Liver (tissue), 9 donors: ENCODE measurements around the gene CDC23. TPM values are rescaled to one million over a fixed set of nuclear protein-coding genes. Genes with fewer than 3 reads are reported as not detected.

ENCODE experiments used
- DNase-seq: peaks from one replicate; pipeline ENCODE4 v3.0.0-alpha.2; 2017; ENCODE audit warnings: low spot score
- H3K27ac ChIP-seq, 2 donors: one replicate each; pipeline ENCODE4 v1.7.0; 2013; ENCODE audit warnings: inconsistent platforms in 2 of 2, low read length in 2 of 2, control low read depth in 1 of 2, low read depth in 1 of 2, mild to moderate bottlenecking in 1 of 2
- H3K27me3 ChIP-seq, 4 donors: one replicate each; pipeline versions ENCODE4 v1.6.1 to v1.7.0; 2013; ENCODE audit warnings: low read length in 3 of 4, inconsistent platforms in 1 of 4, mild to moderate bottlenecking in 1 of 4, moderate library complexity in 1 of 4; ENCODE audit not compliant: control insufficient read depth in 4 of 4, insufficient read depth in 4 of 4
- H3K36me3 ChIP-seq, 4 donors: one replicate each; pipeline versions ENCODE4 v1.6.1 to v1.7.0; 2013; ENCODE audit warnings: low read length in 3 of 4, mild to moderate bottlenecking in 3 of 4, low read depth in 1 of 4, moderate library complexity in 1 of 4; ENCODE audit not compliant: control insufficient read depth in 4 of 4, insufficient read depth in 3 of 4
- H3K4me1 ChIP-seq, 4 donors: one replicate each; pipeline versions ENCODE4 v1.6.1 to v1.7.0; 2013; ENCODE audit warnings: low read length in 3 of 4, mild to moderate bottlenecking in 3 of 4, moderate library complexity in 1 of 4; ENCODE audit not compliant: control insufficient read depth in 4 of 4, insufficient read depth in 4 of 4
- H3K4me3 ChIP-seq, 3 donors: one replicate each; pipeline versions ENCODE4 v1.6.1 to v1.7.0; 2013; ENCODE audit warnings: low read length in 3 of 3, control low read depth in 1 of 3, low read depth in 1 of 3, mild to moderate bottlenecking in 1 of 3
- H3K9ac ChIP-seq, 2 donors: one replicate each; pipeline ENCODE4 v1.7.0; 2013; ENCODE audit warnings: low read length in 2 of 2, mild to moderate bottlenecking in 2 of 2, moderate library complexity in 2 of 2, control low read depth in 1 of 2, low read depth in 1 of 2
- H3K9me3 ChIP-seq, 4 donors: one replicate each; pipeline versions ENCODE4 v1.6.1 to v1.7.0; 2013; ENCODE audit warnings: low read length in 3 of 4; ENCODE audit not compliant: control insufficient read depth in 4 of 4
- FOXA1 ChIP-seq: IDR thresholded peaks from 2 replicates; pipeline ENCODE4 v1.6.1; 2016; ENCODE audit warnings: antibody characterized with exemption
- FOXA2 ChIP-seq: IDR thresholded peaks from 2 replicates; pipeline ENCODE4 v1.6.1; 2016; ENCODE audit warnings: antibody characterized with exemption
- HNF4G ChIP-seq: IDR thresholded peaks from 2 replicates; pipeline ENCODE4 v1.6.1; 2016; ENCODE audit warnings: antibody characterized with exemption
- JUND ChIP-seq, 2 donors: IDR thresholded peaks; 2 replicates each; pipeline ENCODE4 v1.6.1; 2016; ENCODE audit warnings: antibody characterized with exemption in 2 of 2
- NR2F2 ChIP-seq: IDR thresholded peaks from 2 replicates; pipeline ENCODE4 v1.6.1; 2016; ENCODE audit warnings: antibody characterized with exemption
- RXRA ChIP-seq, 2 donors: IDR thresholded peaks; 2 replicates each; pipeline ENCODE4 v1.6.1; 2017 to 2018; ENCODE audit warnings: antibody characterized with exemption in 2 of 2, mild to moderate bottlenecking in 1 of 2
- SP1 ChIP-seq: IDR thresholded peaks from 2 replicates; pipeline ENCODE4 v1.6.1; 2018; ENCODE audit warnings: antibody characterized with exemption, mild to moderate bottlenecking
- YY1 ChIP-seq: IDR thresholded peaks from 2 replicates; pipeline ENCODE4 v1.6.1; 2016; ENCODE audit warnings: antibody characterized with exemption, mild to moderate bottlenecking
- WGBS: extraction: QIAGEN DNeasy Blood & Tissue Kit; methylation state at CpG from one replicate; pipeline ENCODE4 v1.1.7; 2013; 5-methylcytosine and 5-hydroxymethylcytosine counted together
- polyA plus RNA-seq, 2 donors: library from polyadenylated mRNA; stranded (reverse) in 1 of 2; unstranded in 1 of 2; fragments of 200-250 nt in 1 of 2; fragments of >200 nt in 1 of 2; fragmentation: Nextera tagmentation in 1 of 2; extraction: Ambion mirVana in 1 of 2; gene quantifications; one replicate each; pipeline versions ENCODE4 v1.2.1 to v1.2.3, GENCODE V29; 2013 to 2015
- total RNA-seq, 2 donors: library from RNA; depleted of rRNA; stranded (reverse); fragments of >200 nt; gene quantifications; one replicate each; pipeline ENCODE4 v1.2.3, GENCODE V29; 2014
- TF ChIP-seq, protein P1 (sequence below): IDR thresholded peaks from 2 replicates; pipeline ENCODE4 v1.6.1; 2016; ENCODE audit warnings: antibody characterized with exemption
- TF ChIP-seq, protein P2 (sequence below): IDR thresholded peaks from 2 replicates; pipeline ENCODE4 v1.6.1; 2016; ENCODE audit warnings: antibody characterized with exemption
- TF ChIP-seq, protein P3 (sequence below): IDR thresholded peaks from 2 replicates; pipeline ENCODE4 v1.6.1; 2016; ENCODE audit warnings: antibody characterized with exemption, mild to moderate bottlenecking
- TF ChIP-seq, protein P4 (sequence below): IDR thresholded peaks from 2 replicates; pipeline ENCODE4 v1.6.1; 2016; ENCODE audit warnings: antibody characterized with exemption
- donor health status: healthy.
- donor health status: healthy.
- donor health status: healthy.
- donor health status: healthy.
- donor health status: healthy.

CDC23 gene
- total and polyA plus RNA-seq, 4 donors: 10.5 to 23.8 (median 14.2) TPM

DNA sequence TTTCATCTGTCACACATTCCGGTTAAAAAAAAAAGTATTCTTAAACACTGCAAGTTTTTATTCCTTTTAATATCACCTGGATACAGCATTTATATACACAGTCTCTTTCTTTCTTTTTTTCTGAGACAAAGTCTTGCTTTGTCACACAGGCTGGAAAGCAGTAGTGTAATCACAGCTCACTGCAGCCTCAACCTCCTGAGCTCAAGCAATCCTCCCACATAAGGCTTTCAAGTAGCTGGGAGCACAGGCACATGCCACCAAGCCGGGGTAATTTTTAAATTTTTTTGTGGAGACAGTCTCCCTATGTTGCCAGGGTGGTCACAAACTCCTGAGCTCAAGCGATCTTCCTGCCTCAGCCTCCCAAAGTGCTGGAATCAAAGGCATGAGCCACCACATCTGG, 20.3 kb downstream of the CDC23 start:
- Histone ChIP-seq H3K36me3 (peaks cover 9 to 52% (median 39%) of the 10 kb centered on the region in 4 donors), H3K9ac (no peak overlapping the region), H3K4me3 (no peak overlapping the region), H3K27me3 (no peaks in the 10 kb centered on the region), H3K27ac (no peak overlapping the region), H3K4me1 (no peaks in the 10 kb centered on the region), H3K9me3 (no peaks in the 10 kb centered on the region)
- no peak for TF ChIP-seq YY1
- no peak for DNase-seq
- WGBS: 96% methylated on average over 3 of the region's 3 CpGs

DNA sequence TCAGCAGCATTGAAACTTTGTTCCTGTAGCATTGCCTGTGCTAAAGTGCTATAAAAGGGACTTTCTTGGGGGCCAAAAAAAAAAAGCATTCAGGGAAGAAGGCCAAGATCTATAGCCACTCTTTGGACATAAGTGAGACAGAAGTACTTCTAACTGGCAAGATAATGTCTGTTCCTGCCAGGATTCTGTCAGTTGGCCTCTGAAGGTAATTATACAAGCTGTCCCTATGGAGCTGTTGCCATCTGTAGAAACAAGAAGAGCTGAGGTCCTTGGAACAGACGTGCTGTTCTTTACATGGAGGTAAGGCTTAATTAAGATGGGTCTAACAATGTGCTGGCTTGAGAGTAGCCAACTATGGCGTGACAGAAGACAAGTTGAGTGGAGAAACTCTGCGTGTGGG, 24.5 kb downstream of the CDC23 start:
- Histone ChIP-seq H3K36me3 (peaks cover 9 to 72% (median 48%) of the 10 kb centered on the region in 4 donors), H3K27ac (no peak overlapping the region), H3K4me1 (no peaks in the 10 kb centered on the region), H3K9ac (no peak overlapping the region), H3K4me3 (no peak overlapping the region), H3K27me3 (no peaks in the 10 kb centered on the region), H3K9me3 (no peaks in the 10 kb centered on the region)
- DNase-seq: no peak
- 96% methylated on average over 3 of the region's 3 CpGs for WGBS
- TF ChIP-seq HNF4G: no peak

DNA sequence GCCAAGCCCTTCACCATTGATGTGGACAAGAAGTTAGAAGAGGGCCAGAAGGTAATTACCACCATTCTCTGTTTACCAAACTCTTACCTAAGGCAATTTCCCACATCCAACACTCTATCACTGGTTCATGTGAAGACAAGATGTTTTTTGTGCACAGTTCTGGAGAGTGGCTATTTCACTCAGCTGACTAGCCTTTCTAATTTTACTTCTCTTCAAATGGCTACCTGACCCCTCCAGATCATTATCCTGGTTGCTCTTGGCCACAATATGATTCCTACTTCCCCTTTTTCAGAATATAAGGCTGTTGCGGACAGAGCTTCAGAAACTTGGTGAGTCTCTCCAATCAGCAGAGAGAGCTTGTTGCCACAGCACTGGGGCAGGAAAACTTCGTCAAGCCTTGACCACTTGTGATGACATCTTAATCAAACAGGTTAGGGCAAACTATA, 27.1 kb downstream of the CDC23 start:
- DNase-seq: no peak
- Histone ChIP-seq H3K27ac (no peak overlapping the region), H3K36me3 (peaks cover 9 to 52% (median 34%) of the 10 kb centered on the region in 4 donors), H3K9me3 (no peaks in the 10 kb centered on the region), H3K27me3 (no peaks in the 10 kb centered on the region), H3K4me3 (no peak overlapping the region), H3K4me1 (no peaks in the 10 kb centered on the region), H3K9ac (no peak overlapping the region)
- TF ChIP-seq SP1: no peak
- no peak for TF ChIP-seq NR2F2
- WGBS: 94% methylated on average over 2 of the region's 2 CpGs

DNA sequence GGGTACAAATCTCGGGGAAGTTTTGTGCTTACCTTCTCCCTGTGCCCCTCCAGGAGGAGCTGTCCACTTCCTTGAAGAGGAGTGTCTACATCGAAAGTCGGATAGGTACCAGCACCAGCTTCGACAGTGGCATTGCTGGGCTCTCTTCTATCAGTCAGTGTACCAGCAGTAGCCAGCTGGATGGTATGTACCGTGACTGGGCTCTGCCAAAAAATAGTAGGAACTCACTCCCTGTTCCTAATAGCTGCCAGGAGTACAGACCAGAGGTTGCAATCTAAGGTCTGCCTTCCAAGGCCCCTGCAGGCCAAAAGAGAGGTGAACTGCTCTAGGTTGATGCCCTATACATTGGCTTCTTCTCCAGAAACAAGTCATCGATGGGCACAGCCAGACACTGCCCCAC, 30.3 kb downstream of the CDC23 start:
- H3K27me3 ChIP-seq: no peaks in the 10 kb centered on the region
- H3K4me3 ChIP-seq: no peak overlapping the region
- H3K4me1 ChIP-seq: peaks cover 0 to 8% (median 7%) of the 10 kb centered on the region in 4 donors
- H3K9ac ChIP-seq: no peak overlapping the region
- TF ChIP-seq RXRA (IDR thresholded peaks at IDR 0.05) (no peak), FOXA1 (no peak), FOXA2 (no peak), NR2F2 (no peak), JUND (IDR thresholded peaks at IDR 0.05) (no peak)
- TF ChIP-seq, protein P1, sequence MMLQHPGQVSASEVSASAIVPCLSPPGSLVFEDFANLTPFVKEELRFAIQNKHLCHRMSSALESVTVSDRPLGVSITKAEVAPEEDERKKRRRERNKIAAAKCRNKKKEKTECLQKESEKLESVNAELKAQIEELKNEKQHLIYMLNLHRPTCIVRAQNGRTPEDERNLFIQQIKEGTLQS: no peak
- TF ChIP-seq, protein P2, sequence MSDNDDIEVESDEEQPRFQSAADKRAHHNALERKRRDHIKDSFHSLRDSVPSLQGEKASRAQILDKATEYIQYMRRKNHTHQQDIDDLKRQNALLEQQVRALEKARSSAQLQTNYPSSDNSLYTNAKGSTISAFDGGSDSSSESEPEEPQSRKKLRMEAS: no peak
- TF ChIP-seq, protein P3, sequence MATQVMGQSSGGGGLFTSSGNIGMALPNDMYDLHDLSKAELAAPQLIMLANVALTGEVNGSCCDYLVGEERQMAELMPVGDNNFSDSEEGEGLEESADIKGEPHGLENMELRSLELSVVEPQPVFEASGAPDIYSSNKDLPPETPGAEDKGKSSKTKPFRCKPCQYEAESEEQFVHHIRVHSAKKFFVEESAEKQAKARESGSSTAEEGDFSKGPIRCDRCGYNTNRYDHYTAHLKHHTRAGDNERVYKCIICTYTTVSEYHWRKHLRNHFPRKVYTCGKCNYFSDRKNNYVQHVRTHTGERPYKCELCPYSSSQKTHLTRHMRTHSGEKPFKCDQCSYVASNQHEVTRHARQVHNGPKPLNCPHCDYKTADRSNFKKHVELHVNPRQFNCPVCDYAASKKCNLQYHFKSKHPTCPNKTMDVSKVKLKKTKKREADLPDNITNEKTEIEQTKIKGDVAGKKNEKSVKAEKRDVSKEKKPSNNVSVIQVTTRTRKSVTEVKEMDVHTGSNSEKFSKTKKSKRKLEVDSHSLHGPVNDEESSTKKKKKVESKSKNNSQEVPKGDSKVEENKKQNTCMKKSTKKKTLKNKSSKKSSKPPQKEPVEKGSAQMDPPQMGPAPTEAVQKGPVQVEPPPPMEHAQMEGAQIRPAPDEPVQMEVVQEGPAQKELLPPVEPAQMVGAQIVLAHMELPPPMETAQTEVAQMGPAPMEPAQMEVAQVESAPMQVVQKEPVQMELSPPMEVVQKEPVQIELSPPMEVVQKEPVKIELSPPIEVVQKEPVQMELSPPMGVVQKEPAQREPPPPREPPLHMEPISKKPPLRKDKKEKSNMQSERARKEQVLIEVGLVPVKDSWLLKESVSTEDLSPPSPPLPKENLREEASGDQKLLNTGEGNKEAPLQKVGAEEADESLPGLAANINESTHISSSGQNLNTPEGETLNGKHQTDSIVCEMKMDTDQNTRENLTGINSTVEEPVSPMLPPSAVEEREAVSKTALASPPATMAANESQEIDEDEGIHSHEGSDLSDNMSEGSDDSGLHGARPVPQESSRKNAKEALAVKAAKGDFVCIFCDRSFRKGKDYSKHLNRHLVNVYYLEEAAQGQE: no peak
- TF ChIP-seq, protein P4, sequence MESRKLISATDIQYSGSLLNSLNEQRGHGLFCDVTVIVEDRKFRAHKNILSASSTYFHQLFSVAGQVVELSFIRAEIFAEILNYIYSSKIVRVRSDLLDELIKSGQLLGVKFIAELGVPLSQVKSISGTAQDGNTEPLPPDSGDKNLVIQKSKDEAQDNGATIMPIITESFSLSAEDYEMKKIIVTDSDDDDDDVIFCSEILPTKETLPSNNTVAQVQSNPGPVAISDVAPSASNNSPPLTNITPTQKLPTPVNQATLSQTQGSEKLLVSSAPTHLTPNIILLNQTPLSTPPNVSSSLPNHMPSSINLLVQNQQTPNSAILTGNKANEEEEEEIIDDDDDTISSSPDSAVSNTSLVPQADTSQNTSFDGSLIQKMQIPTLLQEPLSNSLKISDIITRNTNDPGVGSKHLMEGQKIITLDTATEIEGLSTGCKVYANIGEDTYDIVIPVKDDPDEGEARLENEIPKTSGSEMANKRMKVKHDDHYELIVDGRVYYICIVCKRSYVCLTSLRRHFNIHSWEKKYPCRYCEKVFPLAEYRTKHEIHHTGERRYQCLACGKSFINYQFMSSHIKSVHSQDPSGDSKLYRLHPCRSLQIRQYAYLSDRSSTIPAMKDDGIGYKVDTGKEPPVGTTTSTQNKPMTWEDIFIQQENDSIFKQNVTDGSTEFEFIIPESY: no peak
- no peaks in the 10 kb centered on the region for H3K9me3 ChIP-seq
- peaks cover 3 to 27% (median 14%) of the 10 kb centered on the region in 4 donors for H3K36me3 ChIP-seq
- WGBS: 96% methylated on average over 6 of the region's 6 CpGs
- no peak for DNase-seq
- H3K27ac ChIP-seq: no peak overlapping the region
